Smooth muscle cell of the brain vasculature (primary cell): ENCODE measurements around the gene NEGR1.
"Not testable (repeated sequence)": the region's sequence is repeated elsewhere in the genome, so short reads cannot be mapped to it uniquely, and the experiment has no call there.

Experiments used
- DNase-seq: peaks from one replicate; pipeline ENCODE4 v3.0.0-alpha.2; 2012; ENCODE audit warnings: low read depth, low spot score

NEGR1 gene

GRCh38 chr1:71944006-71944405 lies 338.3 kb downstream of the NEGR1 start:
- no peak for DNase-seq

DNA sequence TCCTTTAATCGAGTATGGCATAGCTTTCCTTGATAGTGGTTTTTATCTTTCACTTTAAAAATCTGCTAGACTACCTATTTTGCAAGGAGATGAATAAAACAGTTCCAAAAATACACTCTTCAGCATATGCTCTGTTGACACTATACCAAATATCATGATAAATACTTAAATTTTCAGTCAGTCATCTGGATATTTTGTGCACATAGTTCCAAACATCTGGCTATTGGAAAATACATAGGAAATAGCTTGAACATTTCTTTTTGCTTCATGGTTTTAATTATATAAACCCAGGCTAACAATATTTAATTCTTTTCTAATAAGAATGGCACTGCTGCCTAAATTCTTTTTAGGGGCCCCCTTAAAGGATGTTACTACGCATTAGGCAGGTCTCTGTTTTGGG lies 342.1 kb downstream of the NEGR1 start:
- DNase-seq, result no peak

DNA sequence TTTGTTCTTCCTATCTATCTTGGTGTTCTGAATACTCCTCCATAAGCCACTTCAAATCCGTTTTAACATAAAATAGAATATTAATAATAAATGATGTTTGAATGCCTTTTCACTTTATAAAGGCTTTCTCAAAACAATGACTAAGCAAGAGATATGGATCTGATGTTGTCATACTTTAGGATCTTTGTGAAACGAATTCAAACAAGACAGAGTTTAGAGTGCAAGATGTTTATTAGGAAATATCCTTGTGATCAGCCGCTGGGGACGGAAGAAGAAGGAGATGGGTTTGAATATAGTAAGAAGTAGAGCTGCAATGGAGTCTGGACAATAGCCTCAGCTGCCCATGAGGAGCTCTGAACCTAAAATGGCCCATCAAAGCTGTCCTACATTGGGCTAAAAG lies 351.8 kb downstream of the NEGR1 start:
- no peak for DNase-seq

GRCh38 chr1:71921935-71922559 lies 360.3 kb downstream of the NEGR1 start:
- DNase-seq, result no peak

DNA sequence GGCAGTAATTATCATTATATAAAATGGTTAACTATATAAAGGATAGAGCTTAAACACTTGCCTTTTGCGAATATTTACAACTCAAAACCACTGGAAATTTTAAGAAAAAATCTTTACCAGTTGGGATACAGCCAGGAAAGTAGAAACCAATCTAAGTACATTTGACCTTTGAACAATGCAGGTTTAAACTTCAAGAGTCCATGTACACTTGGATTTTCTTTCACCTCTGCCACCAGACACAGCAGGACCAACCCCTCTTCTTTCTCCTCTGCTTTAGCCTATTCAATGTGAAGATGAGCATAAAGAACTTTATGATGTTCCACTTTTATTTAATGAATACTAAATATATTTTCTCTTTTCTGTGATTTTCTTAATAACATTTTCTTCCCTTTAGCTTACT lies 361.1 kb downstream of the NEGR1 start:
- no peak for DNase-seq

- no peak for DNase-seq
Observed at GRCh38 chr1:71920556-71920955, 361.8 kb downstream of the NEGR1 start.

GRCh38 chr1:71919811-71920509 lies 362.4 kb downstream of the NEGR1 start:
- DNase-seq, result no peak

GRCh38 chr1:71918630-71919029 lies 363.7 kb downstream of the NEGR1 start:
- no peak for DNase-seq

DNA sequence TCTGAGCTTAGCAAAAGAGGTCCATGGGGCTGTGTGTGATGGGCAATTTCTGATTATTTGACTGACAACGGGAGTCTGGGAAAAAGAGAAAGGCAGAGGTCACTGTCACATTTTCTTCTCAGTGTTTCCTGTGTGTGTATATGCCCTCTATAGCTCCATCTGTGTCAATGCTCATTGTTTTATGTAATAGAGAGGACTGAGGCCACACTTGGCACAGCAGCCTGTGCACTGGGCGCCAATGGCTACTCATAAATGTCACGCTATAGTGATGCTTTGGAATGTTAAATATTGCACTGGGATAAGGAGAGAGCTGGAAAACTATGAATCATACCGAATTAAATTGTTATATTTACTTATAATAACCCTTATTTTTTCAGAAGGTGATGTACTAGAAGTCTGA lies 365.4 kb downstream of the NEGR1 start:
- no peak for DNase-seq

- DNase-seq, result no peak
Observed at GRCh38 chr1:71914626-71915025, 367.7 kb downstream of the NEGR1 start.

DNA sequence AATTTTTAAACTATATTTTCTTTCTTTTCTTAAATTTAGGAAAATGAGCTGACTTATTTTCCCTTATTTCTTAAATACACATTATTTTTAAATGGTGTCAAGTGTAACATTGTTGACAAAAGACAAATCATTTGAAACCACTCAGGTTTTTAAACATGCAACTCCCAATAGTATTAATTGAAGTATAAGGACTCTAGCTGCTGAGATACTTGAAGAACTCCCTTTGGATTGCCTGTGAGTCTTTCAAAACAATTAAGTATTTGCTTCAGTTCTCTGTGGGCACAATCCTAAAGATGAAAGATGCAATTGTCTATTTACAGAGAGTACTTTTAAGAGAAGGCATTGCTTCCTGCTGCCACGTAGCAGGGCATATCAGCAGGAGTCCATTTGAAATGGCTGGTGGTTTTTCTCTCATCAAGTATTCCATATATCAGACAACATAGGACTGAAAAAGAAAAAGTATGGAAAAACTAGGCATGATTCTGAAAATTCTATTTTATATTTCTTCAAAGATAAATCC lies 373.4 kb downstream of the NEGR1 start:
- DNase-seq, result no peak

DNA sequence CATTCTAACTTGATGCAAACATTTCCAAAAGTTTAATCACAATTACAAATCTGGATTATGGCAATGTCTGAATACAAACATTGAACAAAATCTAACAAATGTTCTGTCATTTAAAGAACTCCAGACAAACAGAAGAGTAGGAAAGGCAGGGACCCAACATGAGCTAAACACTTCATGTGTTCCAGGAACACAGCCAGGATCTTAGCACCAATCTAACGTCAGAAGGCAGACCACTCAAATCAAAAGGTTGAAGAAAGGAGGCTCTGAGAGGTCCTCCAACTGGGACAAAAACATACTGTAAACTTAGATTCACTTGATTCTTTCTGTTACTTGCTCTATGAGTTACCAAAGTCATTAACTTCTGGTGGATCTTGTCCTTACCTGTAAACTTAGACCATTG lies 374.0 kb downstream of the NEGR1 start:
- DNase-seq, result no peak

DNA sequence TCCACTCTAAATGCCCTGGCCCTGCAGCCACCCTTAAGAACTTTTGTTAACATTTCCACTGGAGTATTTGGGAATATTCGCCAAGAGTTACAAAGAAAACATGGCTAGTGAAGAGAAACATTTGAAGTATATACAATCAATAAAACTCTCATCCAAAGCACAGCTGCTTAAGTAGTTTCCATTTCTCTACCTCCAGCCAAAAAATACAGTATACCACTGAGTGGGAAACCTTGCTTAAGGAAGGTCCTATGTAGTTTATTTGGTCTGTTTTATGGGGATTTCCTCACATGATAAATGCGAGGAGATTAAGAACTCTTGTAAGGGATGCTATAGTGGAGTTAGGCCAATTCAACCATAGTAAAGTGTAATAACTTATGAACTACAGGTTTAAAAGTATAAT lies 382.5 kb downstream of the NEGR1 start:
- peak; percentile 7 for DNase-seq

DNA sequence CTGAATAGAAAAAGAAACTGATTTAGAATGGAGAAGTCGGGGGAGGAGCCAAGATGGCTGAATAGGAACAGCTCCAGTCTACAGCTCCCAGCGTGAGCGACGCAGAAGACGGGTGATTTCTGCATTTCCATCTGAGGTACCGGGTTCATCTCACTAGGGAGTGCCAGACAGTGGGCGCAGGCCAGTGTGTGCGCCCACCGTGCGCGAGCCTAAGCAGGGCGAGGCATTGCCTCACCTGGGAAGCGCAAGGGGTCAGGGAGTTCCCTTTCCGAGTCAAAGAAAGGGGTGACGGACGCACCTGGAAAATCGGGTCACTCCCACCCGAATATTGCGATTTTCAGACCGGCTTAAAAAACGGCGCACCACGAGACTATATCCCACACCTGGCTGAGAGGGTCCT lies 394.2 kb downstream of the NEGR1 start:
- not testable (repeated sequence) for DNase-seq

- DNase-seq, result no peak
Observed at GRCh38 chr1:71885171-71885570, 397.2 kb downstream of the NEGR1 start.

DNA sequence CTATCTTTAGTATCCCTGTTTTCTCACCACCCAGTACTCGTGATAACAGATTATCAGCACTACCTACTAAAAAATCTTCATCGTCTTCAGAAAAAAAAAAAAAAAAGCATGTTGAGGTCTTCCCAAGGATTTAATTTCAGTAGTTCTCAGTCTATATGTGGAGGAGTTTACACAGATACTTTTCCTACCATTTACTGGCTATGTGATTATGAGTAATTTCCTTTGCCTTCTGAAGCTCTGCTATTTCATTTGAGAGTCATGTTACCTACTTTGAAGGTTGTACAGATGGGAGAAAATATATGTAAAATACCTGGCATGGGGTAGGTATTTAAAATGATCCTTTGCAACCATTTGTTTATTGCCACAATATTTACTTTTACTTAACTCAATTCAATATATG lies 399.7 kb downstream of the NEGR1 start:
- no peak for DNase-seq

DNA sequence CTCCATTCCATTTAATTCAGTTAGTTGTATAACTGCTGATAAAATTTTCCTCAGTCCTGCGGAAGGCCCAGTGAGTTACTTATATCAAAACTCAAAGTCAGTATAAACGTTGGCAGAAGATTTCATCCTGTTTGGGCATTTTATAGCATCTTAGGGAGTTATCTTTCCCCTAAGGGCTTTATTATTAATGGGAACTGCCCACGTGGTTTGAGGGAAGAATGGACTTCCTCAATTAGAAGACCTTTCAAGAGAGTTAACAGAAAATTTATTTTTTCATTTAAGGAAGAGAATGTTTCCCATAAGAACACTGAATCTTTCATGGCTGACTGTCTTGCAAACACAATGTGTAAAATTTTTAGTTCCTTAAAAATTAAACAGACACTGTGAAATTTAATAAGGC lies 400.1 kb downstream of the NEGR1 start:
- no peak for DNase-seq

DNA sequence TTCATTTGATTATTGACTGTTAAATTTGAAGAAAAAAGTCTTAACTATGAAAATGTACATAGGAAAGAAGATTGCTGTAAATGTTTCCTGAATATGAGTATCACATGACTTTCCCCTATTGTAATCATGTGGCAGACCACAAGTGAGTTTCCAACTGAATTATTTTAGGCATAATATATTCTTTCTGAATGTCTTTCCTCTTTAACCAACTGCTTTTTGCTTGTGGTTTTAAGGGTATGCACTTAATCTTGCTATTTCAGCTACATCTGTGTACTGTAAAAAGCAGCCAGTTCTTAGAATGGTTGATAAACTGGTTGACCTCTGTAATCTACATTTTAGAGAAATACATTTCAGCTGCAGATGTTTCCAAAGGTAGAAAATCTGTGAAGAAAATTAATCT lies 400.7 kb downstream of the NEGR1 start:
- DNase-seq, result no peak

- DNase-seq, result no peak
Observed at GRCh38 chr1:71869326-71869725, 413.0 kb downstream of the NEGR1 start.

DNA sequence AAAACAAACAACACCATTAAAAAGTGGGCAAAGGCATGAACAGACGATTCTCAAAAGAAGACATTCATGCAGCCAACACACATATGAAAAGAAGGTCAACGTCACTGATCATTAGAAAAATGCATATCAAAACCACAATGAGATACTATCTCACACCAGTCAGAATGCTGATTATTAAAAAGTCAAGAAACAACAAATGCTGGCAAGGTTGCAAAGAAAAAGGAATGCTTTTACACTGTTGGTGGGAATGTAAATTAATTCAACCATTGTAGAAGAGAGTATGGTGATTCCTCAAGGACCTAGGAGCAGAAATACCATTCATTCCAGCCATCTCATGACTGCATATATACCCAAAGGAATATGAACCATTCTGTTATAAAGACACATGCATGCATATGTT lies 419.6 kb downstream of the NEGR1 start:
- no peak for DNase-seq

GRCh38 chr1:71861022-71861421 lies 421.3 kb downstream of the NEGR1 start:
- no peak for DNase-seq

DNA sequence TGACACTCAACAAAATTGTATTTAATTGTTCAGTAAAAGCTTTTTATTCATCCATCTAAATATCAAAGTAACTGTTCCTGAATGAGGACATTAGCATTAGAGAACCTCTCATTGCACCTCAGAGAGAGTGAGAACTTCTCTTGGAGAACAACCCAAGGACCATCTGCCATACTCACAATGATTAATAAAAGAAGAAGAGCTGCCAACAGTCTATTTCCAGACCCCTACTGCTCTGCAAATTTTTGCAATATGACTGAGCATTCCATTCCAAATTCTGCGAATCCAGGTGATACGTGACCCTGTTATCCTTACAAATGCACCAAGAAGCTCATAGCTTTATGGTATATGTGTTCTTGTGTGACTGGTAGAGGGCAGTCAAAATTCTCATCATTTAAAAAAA lies 422.5 kb downstream of the NEGR1 start:
- DNase-seq, result no peak

DNA sequence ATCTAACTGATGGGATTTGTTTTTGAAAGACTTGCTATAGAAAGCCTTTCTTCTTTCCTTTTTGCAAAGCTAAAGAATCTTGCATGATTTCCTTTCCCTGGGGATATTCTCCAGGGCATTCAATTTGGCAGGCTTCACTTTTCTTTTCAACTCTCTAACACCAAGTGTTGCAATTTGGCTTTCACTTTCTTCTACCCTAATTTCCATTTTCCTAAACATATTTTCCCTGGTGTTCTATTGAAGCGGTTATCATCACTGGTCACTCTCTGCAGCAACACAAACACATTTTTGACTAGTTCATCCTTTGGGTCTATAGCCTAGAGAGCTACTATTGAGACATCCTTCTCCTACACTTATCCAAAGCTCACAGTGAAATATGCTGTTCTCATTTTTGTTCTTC lies 424.5 kb downstream of the NEGR1 start:
- DNase-seq, result no peak

GRCh38 chr1:71853360-71853759 lies 429.0 kb downstream of the NEGR1 start:
- DNase-seq, result no peak
